Kidney (tissue), 14 donors: ENCODE measurements around the gene PLOD1. TPM values are rescaled to one million over a fixed set of nuclear protein-coding genes. Genes with fewer than 3 reads are reported as not detected.
"Not testable (repeated sequence)": the region's sequence is repeated elsewhere in the genome, so short reads cannot be mapped to it uniquely, and the experiment has no call there.

ENCODE experiments used
- DNase-seq, 5 donors: peaks; one replicate each; pipeline ENCODE4 v3.0.0-alpha.2; 2013 to 2020
- FAIRE-seq: peaks from 2 replicates; lab custom pipeline; 2012; peaks lifted over from hg19 to GRCh38; lab: Jason Lieb, UNC
- H3K27ac ChIP-seq, 2 donors: one replicate each; pipeline ENCODE4 v1.7.0; 2013; ENCODE audit warnings: low read depth in 2 of 2, low read length in 2 of 2, inconsistent platforms in 1 of 2
- H3K27me3 ChIP-seq: one replicate; pipeline ENCODE4 v1.7.1; 2013; ENCODE audit warnings: low read length, inconsistent platforms; ENCODE audit not compliant: control insufficient read depth, insufficient read depth
- H3K36me3 ChIP-seq, 3 donors: one replicate each; pipeline versions ENCODE4 v1.7.0 to v1.7.1; 2013; ENCODE audit warnings: low read length in 3 of 3, control low read depth in 1 of 3, inconsistent platforms in 1 of 3; ENCODE audit not compliant: insufficient read depth in 3 of 3, control insufficient read depth in 2 of 3
- H3K4me1 ChIP-seq, 3 donors: one replicate each; pipeline versions ENCODE4 v1.7.0 to v1.7.1; 2013; ENCODE audit warnings: low read length in 3 of 3, inconsistent platforms in 1 of 3, low read depth in 1 of 3; ENCODE audit not compliant: control insufficient read depth in 2 of 3, insufficient read depth in 2 of 3
- H3K4me3 ChIP-seq, 3 donors: one replicate each; pipeline versions ENCODE4 v1.7.0 to v1.8.1; 2013; ENCODE audit warnings: low read length in 3 of 3, control low read depth in 1 of 3, inconsistent platforms in 1 of 3
- H3K9ac ChIP-seq, 3 donors: one replicate each; pipeline versions ENCODE4 v1.7.0 to v1.7.1; 2013; ENCODE audit warnings: low read length in 3 of 3, control low read depth in 1 of 3, inconsistent platforms in 1 of 3
- H3K9me3 ChIP-seq, 3 donors: one replicate each; pipeline versions ENCODE4 v1.7.0 to v1.7.1; 2013; ENCODE audit warnings: low read length in 3 of 3, control low read depth in 1 of 3, inconsistent platforms in 1 of 3; ENCODE audit not compliant: control insufficient read depth in 2 of 3, insufficient read depth in 1 of 3
- intact Hi-C: fragments of 100-400 bp; cut with DNase I; formaldehyde crosslinking; loops from one replicate; pipeline ENCODE4 v1.11.1; 2022
- polyA plus RNA-seq: library from polyadenylated mRNA; stranded (reverse); fragments of 350-450 nt; fragmentation: Illumina TruSeq; extraction: RNeasy Lipid Tissue Mini Kit (QIAGEN cat#74804); gene quantifications from one replicate; pipeline ENCODE4 v1.2.3, GENCODE V29; 2014; ENCODE audit warnings: low read depth, low replicate concordance; ENCODE audit not compliant: insufficient read depth
- total RNA-seq: library from RNA; stranded (reverse); fragmentation: NEBNext Ultra II Directional; extraction: Animal tissue kit (Norgen Biotek cat#: 25700); gene quantifications from one replicate; pipeline ENCODE4 v1.2.1, GENCODE V29; 2021
- TF ChIP-seq, protein P1 (sequence below): IDR thresholded peaks from 3 replicates; pipeline ENCODE4 v1.5.1; 2012; ENCODE audit warnings: mild to moderate bottlenecking, moderate library complexity, borderline replicate concordance; ENCODE audit not compliant: insufficient read depth; ENCODE audit errors: extremely low read depth
- donor health status: control.
- donor health status: control.
- donor health status: control.
- donor health status: control.
- donor health status: control.
- donor health status: DM: yes; HTN: yes; CAD: no.
- donor health status: Normal renal cell carcinoma (clear cell type).

Gene PLOD1
- total and polyA plus RNA-seq, 2 donors from 2014 or later, result 58.8 to 103 TPM

DNA sequence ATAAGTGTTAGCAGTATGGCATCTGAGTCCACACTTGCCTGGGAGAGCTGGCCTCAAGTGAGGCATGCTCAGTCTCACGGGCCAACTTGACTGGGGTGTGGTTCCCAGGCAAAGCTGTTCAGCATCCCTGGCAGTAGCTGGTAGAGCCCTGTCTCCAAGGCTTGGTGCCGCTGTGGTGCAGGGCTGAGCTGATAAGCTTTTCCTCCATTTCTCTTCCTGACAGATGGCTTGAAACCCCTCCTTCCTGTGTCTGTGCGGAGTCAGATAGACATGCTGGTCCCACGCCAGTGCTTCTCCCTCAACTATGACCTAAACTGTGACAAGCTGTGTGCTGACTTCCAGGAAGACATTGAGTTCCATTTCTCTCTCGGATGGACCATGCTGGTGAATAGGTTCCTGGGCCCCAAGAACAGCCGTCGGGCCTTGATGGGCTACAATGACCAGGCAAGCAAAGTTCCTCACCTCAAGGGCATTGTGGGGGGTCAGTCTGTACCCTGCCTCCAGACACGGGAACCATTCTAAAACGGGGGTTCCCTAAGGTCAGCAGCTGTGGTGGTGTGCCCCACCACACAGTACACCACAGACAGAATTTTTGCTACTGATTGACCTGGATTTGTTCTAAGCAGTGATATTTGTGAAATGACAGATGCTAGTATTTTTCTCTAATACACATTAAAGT is 71.1 kb downstream of the PLOD1 start:
- Histone ChIP-seq H3K4me1 (no peaks in the 10 kb centered on the region), H3K9ac (no peak overlapping the region), H3K36me3 (peaks cover 2 to 74% (median 60%) of the 10 kb centered on the region in 3 donors), H3K27ac (no peak overlapping the region), H3K27me3 (no peaks in the 10 kb centered on the region), H3K9me3 (no peaks in the 10 kb centered on the region), H3K4me3 (no peak overlapping the region)
- TF ChIP-seq, protein P1, sequence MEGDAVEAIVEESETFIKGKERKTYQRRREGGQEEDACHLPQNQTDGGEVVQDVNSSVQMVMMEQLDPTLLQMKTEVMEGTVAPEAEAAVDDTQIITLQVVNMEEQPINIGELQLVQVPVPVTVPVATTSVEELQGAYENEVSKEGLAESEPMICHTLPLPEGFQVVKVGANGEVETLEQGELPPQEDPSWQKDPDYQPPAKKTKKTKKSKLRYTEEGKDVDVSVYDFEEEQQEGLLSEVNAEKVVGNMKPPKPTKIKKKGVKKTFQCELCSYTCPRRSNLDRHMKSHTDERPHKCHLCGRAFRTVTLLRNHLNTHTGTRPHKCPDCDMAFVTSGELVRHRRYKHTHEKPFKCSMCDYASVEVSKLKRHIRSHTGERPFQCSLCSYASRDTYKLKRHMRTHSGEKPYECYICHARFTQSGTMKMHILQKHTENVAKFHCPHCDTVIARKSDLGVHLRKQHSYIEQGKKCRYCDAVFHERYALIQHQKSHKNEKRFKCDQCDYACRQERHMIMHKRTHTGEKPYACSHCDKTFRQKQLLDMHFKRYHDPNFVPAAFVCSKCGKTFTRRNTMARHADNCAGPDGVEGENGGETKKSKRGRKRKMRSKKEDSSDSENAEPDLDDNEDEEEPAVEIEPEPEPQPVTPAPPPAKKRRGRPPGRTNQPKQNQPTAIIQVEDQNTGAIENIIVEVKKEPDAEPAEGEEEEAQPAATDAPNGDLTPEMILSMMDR, result no peak
- DNase-seq, result no peak
- no peak for FAIRE-seq
- intact Hi-C loops, result no loop called here

GRCh38 chr1:12006167-12006921 is 71.8 kb downstream of the PLOD1 start:
- intact Hi-C loops, result no loop called here
- H3K4me1 ChIP-seq, result no peaks in the 10 kb centered on the region
- TF ChIP-seq, protein P1, result no peak
- no peak overlapping the region for H3K9ac ChIP-seq
- H3K4me3 ChIP-seq, result no peak overlapping the region
- no peak for DNase-seq
- H3K27ac ChIP-seq, result no peak overlapping the region
- peaks cover 0 to 77% (median 57%) of the 10 kb centered on the region in 3 donors for H3K36me3 ChIP-seq
- FAIRE-seq, result no peak
- no peaks in the 10 kb centered on the region for H3K9me3 ChIP-seq
- H3K27me3 ChIP-seq, result no peaks in the 10 kb centered on the region

DNA sequence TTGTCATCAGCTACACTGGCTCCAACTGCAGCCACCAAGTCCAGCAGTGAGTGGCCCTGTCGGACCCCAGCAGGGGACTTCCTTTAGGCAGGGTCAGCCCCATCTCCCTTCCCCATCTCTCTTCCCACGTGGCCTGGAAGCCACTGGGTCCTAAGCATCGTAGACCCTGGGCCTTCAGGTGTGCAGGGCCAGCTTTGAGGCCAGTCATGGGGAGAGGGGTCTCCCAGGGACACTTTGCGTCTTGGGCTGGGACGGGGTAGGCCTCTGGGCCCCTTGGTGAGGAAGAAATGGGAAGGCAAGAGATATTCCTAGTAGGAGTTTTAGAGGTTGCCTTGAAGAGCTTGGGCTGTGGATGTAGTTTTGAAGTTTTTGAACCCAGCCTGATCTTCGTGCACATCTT is 72.7 kb downstream of the PLOD1 start:
- no peaks in the 10 kb centered on the region for H3K4me1 ChIP-seq
- no peaks in the 10 kb centered on the region for H3K9me3 ChIP-seq
- peaks cover 0 to 77% (median 59%) of the 10 kb centered on the region in 3 donors for H3K36me3 ChIP-seq
- no peak for FAIRE-seq
- TF ChIP-seq, protein P1, result no peak
- DNase-seq, result no peak
- no peak overlapping the region for H3K4me3 ChIP-seq
- H3K27me3 ChIP-seq, result no peaks in the 10 kb centered on the region
- H3K27ac ChIP-seq, result no peak overlapping the region
- no peak overlapping the region for H3K9ac ChIP-seq
- intact Hi-C loops, result no loop called here

DNA sequence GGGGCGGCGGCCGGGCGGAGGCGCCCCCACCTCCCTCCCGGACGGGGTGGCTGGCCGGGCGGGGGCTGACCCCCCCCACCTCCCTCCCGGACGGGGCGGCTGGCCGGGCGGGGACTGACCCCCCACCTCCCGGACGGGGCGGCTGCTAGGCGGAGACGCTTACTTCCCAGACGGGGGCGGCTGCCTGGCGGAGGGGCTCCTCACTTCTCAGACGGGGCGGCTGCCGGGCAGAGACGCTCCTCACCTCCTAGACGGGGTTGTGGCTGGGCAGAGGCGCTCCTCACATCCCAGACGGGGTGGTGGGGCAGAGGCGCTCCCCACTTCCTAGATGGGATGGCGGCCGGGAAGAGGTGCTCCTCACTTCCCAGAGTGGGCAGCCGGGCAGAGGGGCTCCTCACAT is 73.8 kb downstream of the PLOD1 start:
- H3K27ac ChIP-seq, result not testable (repeated sequence)

More for the DNA sequence above, 73.8 kb downstream of the PLOD1 start:
- H3K9me3 ChIP-seq, H3K9ac ChIP-seq, DNase-seq, H3K4me1 ChIP-seq, FAIRE-seq, H3K27me3 ChIP-seq, H3K4me3 ChIP-seq, intact Hi-C loops: not testable (repeated sequence)
- peaks cover 0 to 73% (median 57%) of the 10 kb centered on the region in 3 donors for H3K36me3 ChIP-seq
